Astrocyte (in vitro differentiated cells and primary cell): Measurements from ENCODE around the gene NCF2.

Experiments
- CTCF ChIP-seq: IDR thresholded peaks from 2 replicates; pipeline ENCODE4 v1.5.1; 2011; ENCODE audit warnings: low read depth, mild to moderate bottlenecking, inconsistent platforms, low read length, moderate library complexity; ENCODE audit not compliant: insufficient read depth
- EZH2 ChIP-seq: IDR thresholded peaks from 2 replicates; pipeline ENCODE4 v1.6.1; 2012; ENCODE audit warnings: mild to moderate bottlenecking, low read length, inconsistent platforms; ENCODE audit not compliant: insufficient read depth

GRCh38 chr1:183619781-183620180, 29.5 kb upstream of the NCF2 start:
- TF ChIP-seq CTCF (no peak), EZH2 (no peak)
